Subcutaneous adipose tissue (tissue), 4 donors: ENCODE data around the gene TRMT112. TPM values are rescaled to one million over a fixed set of nuclear protein-coding genes. Genes with fewer than 3 reads are reported as not detected.

Experiments used
- total RNA-seq, 4 donors: library from RNA; depleted of rRNA; stranded (reverse); fragments of >200 nt; gene quantifications; one replicate each; pipeline ENCODE4 v1.1.0, GENCODE V29; 2016
- TF ChIP-seq, protein P1 (sequence below): fragments of 450-650 bp; IDR thresholded peaks from one replicate; pipeline ENCODE4 v1.5.1; 2016; ENCODE audit warnings: low read depth, mild to moderate bottlenecking, control low read depth, antibody characterized with exemption, moderate library complexity

TRMT112 gene
- total RNA-seq, 4 donors from 2014 or later = 225 to 266 (median 241) TPM

DNA sequence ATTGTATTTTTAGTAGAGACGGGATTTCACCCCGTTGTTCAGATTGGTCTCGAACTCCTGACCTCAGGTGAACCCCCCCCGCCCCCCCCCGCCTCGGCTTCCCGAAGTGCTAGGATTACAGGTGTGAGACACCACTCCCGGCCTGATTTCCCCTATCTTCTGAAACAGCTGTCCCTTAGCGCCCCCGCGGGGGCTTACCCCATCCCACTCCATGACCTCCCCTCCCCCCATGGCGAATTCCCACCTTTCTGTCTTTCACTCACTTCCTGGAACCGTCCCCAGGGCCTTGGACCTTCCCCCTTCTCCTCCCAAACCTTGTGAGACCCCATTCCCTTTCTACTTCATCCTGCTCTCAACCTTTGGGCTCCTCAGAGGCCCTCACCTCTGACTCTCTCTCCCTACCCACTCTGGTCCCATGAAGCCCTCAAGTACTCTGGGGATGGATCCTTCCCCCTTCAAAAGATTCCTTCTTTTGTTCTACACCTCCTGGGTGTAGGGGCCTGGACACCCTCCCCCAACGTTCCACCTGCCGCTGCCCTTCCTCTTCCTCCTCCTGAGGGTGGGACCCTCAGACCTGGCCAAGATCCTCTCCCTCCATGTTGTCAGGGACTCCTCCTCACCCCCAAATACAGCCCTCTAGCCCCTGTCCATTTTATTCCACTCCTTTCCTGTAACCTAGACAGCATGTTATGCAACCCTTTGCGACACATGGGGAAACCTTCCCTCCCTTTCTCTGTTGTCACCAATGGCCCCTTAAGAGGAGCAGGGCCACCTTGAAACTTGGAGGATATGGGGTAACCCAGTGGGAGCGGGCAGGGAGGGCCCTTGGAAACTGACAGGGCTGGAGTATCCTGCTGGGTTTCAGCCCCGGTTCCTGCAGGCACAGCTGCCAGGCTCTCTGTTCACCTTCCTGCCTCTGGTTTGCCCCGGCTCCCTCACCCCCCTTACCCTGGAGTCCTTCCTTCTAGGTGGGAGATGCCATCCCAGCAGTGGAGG is 1.7 kb upstream of the TRMT112 start:
- TF ChIP-seq, protein P1, sequence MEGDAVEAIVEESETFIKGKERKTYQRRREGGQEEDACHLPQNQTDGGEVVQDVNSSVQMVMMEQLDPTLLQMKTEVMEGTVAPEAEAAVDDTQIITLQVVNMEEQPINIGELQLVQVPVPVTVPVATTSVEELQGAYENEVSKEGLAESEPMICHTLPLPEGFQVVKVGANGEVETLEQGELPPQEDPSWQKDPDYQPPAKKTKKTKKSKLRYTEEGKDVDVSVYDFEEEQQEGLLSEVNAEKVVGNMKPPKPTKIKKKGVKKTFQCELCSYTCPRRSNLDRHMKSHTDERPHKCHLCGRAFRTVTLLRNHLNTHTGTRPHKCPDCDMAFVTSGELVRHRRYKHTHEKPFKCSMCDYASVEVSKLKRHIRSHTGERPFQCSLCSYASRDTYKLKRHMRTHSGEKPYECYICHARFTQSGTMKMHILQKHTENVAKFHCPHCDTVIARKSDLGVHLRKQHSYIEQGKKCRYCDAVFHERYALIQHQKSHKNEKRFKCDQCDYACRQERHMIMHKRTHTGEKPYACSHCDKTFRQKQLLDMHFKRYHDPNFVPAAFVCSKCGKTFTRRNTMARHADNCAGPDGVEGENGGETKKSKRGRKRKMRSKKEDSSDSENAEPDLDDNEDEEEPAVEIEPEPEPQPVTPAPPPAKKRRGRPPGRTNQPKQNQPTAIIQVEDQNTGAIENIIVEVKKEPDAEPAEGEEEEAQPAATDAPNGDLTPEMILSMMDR = no peak

DNA sequence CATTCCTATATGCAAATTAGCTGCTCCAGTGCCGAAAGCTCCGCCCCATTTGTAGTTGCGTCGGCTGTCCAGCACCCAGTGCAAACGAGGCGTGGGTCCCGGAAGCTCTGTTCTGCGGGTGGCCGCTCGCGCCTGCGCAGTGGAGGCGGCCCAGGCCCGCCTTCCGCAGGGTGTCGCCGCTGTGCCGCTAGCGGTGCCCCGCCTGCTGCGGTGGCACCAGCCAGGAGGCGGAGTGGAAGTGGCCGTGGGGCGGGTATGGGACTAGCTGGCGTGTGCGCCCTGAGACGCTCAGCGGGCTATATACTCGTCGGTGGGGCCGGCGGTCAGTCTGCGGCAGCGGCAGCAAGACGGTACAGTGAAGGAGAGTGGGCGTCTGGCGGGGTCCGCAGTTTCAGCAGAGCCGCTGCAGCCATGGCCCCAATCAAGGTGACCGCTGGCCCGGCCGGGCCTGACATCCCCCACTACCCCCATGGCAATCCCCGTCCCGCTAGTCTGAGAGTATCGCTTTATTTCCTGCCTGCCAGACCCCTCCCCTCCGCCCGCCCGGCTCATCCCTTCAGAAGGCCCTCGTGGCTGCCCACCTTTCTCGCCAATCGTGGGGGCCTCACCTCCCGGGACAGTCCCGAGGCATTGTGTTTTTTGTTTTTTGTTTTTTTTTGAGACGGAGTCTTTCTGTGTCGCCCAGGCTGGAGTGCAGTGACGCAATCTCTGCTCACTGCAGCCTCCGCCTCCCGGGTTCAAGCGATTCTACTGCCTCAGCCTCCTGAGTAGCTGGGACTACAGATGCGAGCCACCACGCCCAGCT is 804 bp upstream of the TRMT112 start, which contains the start of gene PRDX5:
Gene PRDX5, plus strand, starts transcription at position 161 of the 805 bp plus-strand sequence. Its CDS starts 95 bp downstream, at position 256.
- TF ChIP-seq, protein P1 = no peak

DNA sequence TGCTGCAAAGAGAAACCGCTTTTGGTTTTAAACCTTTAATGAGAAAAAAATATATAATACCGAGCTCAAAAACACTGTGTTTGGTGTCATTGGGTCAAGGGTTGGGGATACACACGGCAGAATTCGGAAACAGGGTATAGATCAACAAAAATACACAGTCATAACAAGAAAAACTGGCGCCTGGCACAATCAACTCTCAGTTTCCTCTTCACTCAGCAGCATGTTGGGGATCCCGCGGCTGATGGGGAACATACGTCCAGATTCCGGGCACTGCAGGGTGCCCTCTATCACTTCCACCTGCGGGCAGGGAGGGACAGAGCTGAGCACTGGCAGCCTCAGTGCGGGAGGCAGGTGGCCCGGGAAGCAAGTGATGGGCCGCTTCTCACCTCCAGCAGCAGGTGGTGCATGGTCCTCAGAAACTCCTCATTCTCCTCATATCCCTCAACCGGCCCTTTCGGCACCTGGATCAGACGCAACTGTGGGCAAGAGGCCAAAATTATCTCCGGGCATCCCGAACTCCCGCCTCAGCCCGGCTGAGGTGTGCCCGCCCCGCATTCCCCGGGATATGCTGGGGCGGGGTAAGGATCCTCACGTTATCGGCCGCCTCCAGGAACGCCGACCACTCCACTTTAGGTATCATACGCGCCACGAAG is 561 bp downstream of the TRMT112 start:
- TF ChIP-seq, protein P1 = no peak

DNA sequence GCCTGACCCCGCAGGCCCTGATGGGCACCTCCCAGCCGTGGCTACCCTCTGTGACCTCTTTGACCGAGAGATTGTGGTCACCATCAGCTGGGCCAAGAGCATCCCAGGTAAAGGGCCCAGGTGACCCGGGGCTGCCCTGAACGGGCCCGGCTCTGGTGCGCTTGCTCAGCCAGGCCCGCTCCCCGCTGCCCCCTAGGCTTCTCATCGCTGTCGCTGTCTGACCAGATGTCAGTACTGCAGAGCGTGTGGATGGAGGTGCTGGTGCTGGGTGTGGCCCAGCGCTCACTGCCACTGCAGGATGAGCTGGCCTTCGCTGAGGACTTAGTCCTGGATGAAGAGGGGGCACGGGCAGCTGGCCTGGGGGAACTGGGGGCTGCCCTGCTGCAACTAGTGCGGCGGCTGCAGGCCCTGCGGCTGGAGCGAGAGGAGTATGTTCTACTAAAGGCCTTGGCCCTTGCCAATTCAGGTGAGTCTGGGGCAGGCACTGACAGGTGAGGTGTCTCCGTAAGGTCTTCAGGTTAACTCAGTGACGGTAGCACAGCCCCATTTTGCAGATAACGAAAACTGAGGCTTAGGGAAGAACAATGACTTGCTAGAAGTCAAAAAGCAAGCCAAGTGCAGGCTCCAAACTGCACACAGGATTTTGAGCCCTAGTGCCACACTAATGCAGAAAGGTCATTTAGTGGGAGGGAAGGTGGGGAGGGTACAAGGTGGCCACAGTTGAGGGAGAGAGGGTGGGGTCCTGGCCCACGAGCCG is 2.4 kb downstream of the TRMT112 start:
- TF ChIP-seq, protein P1 = no peak

DNA sequence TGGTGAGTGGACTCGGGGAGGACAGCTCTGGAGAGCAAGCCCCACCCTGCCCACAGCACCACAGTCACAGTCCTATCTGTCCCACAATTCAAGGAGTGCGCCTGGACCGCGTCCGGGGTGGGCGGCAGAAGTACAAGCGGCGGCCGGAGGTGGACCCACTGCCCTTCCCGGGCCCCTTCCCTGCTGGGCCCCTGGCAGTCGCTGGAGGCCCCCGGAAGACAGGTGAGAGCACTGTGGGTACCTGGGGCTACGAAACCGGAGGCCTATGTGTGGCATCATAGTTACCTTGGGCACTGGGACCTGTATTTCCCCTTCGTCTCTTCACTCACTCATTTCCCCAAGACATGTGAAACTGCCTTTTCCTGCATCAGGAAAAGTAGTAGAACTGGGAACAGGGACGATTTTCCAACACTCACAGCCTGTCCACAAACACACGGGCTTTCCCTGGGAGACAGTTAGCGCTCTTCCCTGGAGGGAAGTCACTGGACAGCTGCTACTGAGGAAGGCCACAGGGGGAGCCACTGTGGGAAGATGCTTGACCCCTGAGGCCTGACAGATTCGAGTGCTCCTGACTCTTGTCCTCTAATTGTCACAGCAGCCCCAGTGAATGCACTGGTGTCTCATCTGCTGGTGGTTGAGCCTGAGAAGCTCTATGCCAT is 3.1 kb downstream of the TRMT112 start:
- TF ChIP-seq, protein P1 = no peak

DNA sequence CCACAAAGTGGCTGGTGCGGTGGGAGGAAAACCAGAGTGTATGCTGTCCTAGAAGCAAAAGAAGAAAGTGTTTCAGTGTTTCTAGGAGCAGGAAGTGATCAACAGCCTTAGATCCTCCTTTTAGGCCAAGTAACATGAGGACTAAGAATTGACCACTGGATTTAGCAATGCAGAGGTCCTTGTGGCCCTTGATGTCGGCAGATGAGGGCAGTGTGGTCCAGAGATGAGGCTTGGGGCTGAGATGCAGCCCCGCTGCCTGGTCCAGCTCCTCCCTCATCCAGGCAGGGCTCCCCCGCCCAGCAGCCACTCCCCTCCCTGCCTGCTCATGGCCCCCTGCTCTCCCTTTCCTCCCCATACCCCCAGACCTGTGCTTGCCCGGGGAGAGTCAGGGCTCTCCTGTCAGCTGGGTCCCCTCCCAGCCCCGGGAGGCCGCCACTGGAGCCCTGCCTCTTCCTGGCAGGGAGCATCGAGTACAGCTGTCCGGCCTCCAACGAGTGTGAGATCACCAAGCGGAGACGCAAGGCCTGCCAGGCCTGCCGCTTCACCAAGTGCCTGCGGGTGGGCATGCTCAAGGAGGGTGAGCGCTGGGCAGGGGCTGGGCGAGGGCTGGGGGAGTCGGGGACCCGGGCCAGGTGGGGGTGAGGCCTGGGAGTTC is 3.7 kb downstream of the TRMT112 start:
- TF ChIP-seq, protein P1 = no peak
